Measurements from ENCODE around the gene WSCD1. TPM values are rescaled to one million over a fixed set of nuclear protein-coding genes. Genes with fewer than 3 reads are reported as not detected.

The WSCD1 gene
- total RNA-seq, 2 experiments from 2014 or later = 0.50 to 0.53 TPM

DNA sequence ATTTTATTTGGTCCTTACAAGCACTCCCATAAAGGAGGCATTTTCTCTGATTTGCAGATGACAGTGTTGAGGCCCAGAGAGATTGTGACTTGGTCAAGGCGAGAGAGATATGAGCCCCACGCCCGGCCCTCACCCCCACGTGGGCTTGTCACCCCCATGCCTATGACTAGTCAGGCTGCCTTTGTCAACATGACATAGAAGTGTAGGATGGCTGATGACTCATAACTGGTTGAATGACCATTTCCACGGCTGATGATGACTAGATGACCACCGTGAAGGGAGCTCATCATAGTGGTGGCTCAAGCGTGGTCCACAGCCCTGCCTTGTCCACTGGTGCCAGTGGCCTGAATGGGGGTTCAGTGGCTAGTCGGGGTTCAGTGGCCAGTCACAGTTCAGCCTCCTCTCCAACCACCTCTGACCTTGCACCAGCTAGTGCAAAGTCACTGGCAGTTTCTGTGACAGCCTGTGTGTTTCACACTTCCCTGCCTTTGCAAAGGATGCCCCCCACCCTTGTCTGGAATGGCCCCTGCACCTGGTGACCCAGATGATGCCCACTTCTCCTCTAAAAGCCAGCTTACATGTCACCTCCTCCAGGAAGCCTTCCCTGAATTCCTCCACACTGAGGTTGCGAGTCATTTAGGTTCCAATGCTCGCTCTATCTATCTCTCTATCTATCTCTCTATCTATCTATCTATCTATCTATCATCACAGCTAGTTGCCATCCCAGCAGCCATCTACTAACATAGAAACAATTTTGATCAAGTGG, 3.8 kb upstream of the WSCD1 start:
- intact Hi-C loops (cut with micrococcal nuclease) = loop anchor here (5.0 kb wide), 1 partner anchor 54 kb away; no protein-coding TSS in a partner anchor
- POLR2A ChIA-PET = no interaction called here

DNA sequence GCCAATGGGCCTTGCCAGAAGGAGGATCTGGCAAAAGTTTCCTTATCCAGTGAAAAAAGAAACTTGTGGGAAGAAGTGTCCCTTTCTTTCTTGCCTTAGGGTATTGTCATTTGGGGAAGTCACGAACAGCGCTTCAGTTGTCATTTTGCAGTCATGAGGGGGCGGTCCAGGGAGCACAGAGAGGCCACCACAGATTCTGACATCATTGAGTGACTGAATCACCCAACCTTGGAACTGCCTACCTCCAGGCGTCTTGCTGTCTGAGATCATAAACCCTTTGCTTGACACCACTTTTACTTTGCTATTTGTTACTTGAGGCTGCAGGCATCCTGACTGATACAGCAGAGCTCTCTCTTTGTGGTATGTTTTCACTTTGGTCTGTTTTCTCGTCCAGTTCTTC, 3.1 kb upstream of the WSCD1 start:
- Mint-ChIP-seq H3K36me3 (no peaks in the 10 kb centered on the region), H3K9me3 (no peaks in the 10 kb centered on the region), H3K4me1 (ENCODE audit: low read depth) (peaks cover 10% of the 10 kb centered on the region), H3K4me3 (no peak overlapping the region), H3K27me3 (peaks cover 48% of the 10 kb centered on the region), H3K27ac (no peak overlapping the region)
- ChIA-PET POLR2A (no interaction called here), CTCF (interaction anchor here (0.7 kb wide), 1 partner anchor 674 kb away, joined by 3 read pairs; no protein-coding TSS in a partner anchor)
- peak; percentile 12 for DNase-seq
- intact Hi-C loops (cut with micrococcal nuclease) = loop anchor here (5.0 kb wide), 1 partner anchor 55 kb away; no protein-coding TSS in a partner anchor

More for the DNA sequence above, 3.8 kb upstream of the WSCD1 start:
- Mint-ChIP-seq H3K36me3 (no peaks in the 10 kb centered on the region), H3K4me1 (ENCODE audit: low read depth) (peaks cover 10% of the 10 kb centered on the region), H3K9me3 (no peaks in the 10 kb centered on the region), H3K27me3 (peaks cover 46% of the 10 kb centered on the region), H3K27ac (no peak overlapping the region), H3K4me3 (no peak overlapping the region)
- DNase-seq = no peak
- CTCF ChIA-PET = interaction anchor here (0.7 kb wide), 1 partner anchor 675 kb away, joined by 3 read pairs; no protein-coding TSS in a partner anchor

- Mint-ChIP-seq H3K27ac (no peak overlapping the region), H3K27me3 (peaks cover 46% of the 10 kb centered on the region), H3K9me3 (no peaks in the 10 kb centered on the region), H3K4me3 (no peak overlapping the region), H3K4me1 (ENCODE audit: low read depth) (peaks cover 10% of the 10 kb centered on the region), H3K36me3 (no peaks in the 10 kb centered on the region)
- POLR2A ChIA-PET = no interaction called here
- CTCF ChIA-PET = interaction anchor here (0.6 kb wide), 1 partner anchor 345 kb away, joined by 3 read pairs; no protein-coding TSS in a partner anchor
- intact Hi-C loops (cut with micrococcal nuclease) = loop anchor here (10.0 kb wide), 1 partner anchor 486 kb away; the partner anchor contains the start of gene NLRP1
- DNase-seq = no peak
Observed at GRCh38 chr17:6070430-6070912, 292 bp downstream of the WSCD1 start.

DNA sequence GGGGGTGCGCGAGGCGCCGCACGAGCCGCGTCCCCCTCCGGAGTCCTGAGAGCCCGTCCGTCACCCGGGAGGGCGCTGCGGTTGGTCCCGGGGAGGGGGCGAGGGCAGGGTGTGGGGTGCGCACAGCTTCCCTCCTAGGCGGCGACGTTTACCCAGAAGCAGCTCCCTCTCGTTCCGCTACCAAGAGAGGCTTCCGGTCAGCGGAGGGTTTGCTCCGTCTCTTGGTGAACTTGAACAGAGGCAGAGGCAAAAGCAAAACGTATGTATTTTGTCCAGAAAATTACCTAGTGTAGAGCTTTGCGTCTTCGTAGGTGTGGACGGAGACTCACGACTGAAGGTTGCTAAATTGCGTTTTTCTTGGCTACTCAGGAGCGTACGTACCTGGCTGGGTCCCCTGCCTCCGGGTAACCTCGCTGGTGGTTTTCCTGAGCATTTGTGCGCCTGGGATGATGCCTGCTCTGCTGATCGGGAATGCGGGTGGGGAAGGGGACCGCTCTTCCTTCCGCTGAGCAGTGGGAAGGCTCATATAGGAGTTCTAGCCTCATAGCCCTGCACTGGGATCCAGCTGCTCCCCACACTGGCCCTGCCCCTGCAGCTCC, 833 bp downstream of the WSCD1 start:
- POLR2A ChIA-PET = no interaction called here
- CTCF ChIA-PET = interaction anchor here (0.6 kb wide), 1 partner anchor 344 kb away, joined by 3 read pairs; no protein-coding TSS in a partner anchor
- peak; percentile 13 for DNase-seq
- Mint-ChIP-seq H3K36me3 (no peaks in the 10 kb centered on the region), H3K4me3 (peak overlapping the region; percentile 8), H3K27me3 (peaks cover 43% of the 10 kb centered on the region), H3K9me3 (no peaks in the 10 kb centered on the region), H3K4me1 (ENCODE audit: low read depth) (peaks cover 10% of the 10 kb centered on the region), H3K27ac (no peak overlapping the region)
- intact Hi-C loops (cut with micrococcal nuclease) = loop anchor here (10.0 kb wide), 1 partner anchor 486 kb away; the partner anchor contains the start of gene NLRP1

DNA sequence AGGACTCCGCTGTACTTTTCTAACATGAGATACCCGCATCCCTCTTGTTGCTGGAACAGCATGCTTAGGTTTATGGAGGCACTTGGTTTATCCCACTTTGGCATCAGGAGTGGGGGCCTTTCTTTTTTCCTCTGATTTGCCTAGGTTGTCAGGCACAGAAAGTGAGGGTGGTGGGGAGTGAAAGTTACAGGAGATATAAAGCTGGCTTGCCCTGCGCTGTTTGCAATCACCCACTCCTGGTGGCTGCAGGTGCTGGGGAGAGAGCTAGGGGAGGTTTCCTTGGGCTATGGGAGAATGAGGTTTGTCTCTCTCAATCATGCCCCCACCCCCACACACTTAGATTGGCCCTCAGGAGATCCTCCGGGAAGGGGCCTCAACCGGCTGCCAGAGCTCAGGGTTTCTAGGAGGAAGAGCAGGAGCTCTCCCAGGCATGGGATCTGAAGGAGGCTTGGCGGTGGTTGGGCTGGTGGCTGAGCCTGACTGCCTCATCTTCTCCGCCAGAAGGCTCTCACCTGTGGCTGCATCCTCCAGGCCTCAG, 1.4 kb downstream of the WSCD1 start:
- Mint-ChIP-seq H3K4me3 (no peak overlapping the region), H3K4me1 (ENCODE audit: low read depth) (peaks cover 10% of the 10 kb centered on the region), H3K36me3 (no peaks in the 10 kb centered on the region), H3K9me3 (no peaks in the 10 kb centered on the region), H3K27me3 (peaks cover 39% of the 10 kb centered on the region), H3K27ac (no peak overlapping the region)
- no peak for DNase-seq
- CTCF ChIA-PET = interaction anchor here (0.7 to 1.0 kb wide), 2 partner anchors 9 to 350 kb away, joined by 3 to 5 read pairs; no protein-coding TSS in a partner anchor
- POLR2A ChIA-PET = no interaction called here
- intact Hi-C loops (cut with micrococcal nuclease) = loop anchor here (10.0 kb wide), 1 partner anchor 487 kb away; the partner anchor contains the start of gene NLRP1

DNA sequence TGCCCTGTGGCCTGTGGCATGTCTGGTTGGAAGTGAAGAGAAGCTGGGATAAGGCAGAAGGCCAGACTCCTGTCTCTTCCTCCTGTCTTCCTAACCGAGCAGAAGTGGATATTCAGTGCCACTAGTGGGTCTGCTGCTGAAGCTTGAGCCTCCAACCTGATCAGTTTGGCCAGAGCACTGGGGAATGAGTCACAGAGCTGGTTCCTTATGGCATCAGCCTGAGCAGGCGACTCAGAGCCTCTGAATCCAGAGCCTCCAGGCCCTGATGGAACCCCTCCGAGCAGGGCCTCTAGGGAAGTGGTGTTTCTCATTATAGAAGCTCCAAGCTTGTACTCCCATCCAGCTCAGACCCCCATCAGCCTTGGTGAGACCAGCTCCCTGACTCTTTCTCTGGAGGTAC, 2.0 kb downstream of the WSCD1 start:
- Mint-ChIP-seq H3K27me3 (peaks cover 34% of the 10 kb centered on the region), H3K4me3 (no peak overlapping the region), H3K4me1 (ENCODE audit: low read depth) (peaks cover 10% of the 10 kb centered on the region), H3K9me3 (no peaks in the 10 kb centered on the region), H3K36me3 (no peaks in the 10 kb centered on the region), H3K27ac (no peak overlapping the region)
- POLR2A ChIA-PET = no interaction called here
- DNase-seq = no peak
- CTCF ChIA-PET = interaction anchor here (0.7 to 1.0 kb wide), 2 partner anchors 9 to 350 kb away, joined by 3 to 5 read pairs; no protein-coding TSS in a partner anchor
- intact Hi-C loops (cut with micrococcal nuclease) = loop anchor here (10.0 kb wide), 1 partner anchor 487 kb away; the partner anchor contains the start of gene NLRP1

DNA sequence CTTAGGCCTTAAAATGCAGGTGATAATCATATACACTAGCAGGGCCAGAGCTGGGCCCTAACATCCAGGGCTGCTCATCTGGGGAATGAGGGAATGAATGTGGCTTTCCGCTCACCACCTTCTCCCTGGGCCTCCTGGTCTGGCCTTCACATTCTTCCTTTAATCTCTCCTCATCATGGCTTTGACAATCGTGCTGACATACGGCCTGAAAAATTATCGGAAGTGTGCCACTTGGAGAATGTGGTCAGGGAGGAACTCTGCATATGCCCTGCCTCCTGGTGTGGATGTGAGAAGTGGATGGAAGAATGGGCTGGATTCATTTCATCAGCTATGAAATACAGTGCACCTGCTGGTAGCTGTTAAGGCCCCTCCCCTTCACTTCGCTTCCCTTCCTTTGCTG, 2.4 kb downstream of the WSCD1 start:
- H3K4me1 Mint-ChIP-seq (ENCODE audit: low read depth) = peaks cover 10% of the 10 kb centered on the region
- H3K36me3 Mint-ChIP-seq = no peaks in the 10 kb centered on the region
- POLR2A ChIA-PET = no interaction called here
- no peak overlapping the region for H3K4me3 Mint-ChIP-seq
- H3K9me3 Mint-ChIP-seq = no peaks in the 10 kb centered on the region
- CTCF ChIA-PET = interaction anchor here (1.0 kb wide), 1 partner anchor 8 kb away, joined by 3 read pairs; no protein-coding TSS in a partner anchor
- peaks cover 29% of the 10 kb centered on the region for H3K27me3 Mint-ChIP-seq
- no peak for DNase-seq
- intact Hi-C loops (cut with micrococcal nuclease) = loop anchor here (10.0 kb wide), 1 partner anchor 488 kb away; the partner anchor contains the start of gene NLRP1
- H3K27ac Mint-ChIP-seq = no peak overlapping the region

DNA sequence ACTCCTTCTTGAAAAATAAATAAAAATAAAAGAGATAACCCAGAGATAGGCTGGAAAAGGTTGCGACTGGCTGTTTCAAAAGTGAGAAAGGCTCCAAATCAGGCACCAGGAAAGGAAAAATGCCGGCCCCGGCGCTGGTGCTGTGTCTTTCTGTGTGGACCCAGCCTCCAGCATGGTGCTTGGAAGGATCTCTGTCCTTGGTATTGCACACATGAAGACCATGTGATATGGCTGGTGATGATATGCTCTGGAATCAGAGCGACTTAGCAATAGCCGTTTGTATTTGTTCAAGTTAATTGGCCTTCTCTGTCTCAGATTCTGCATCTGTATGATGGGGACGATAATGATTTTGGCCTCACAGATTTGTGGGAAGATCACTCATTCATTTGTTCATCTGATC, 3.4 kb downstream of the WSCD1 start:
- no peaks in the 10 kb centered on the region for H3K9me3 Mint-ChIP-seq
- no peaks in the 10 kb centered on the region for H3K36me3 Mint-ChIP-seq
- CTCF ChIA-PET = no interaction called here
- intact Hi-C loops (cut with micrococcal nuclease) = loop anchor here (10.0 kb wide), 1 partner anchor 489 kb away; the partner anchor contains the start of gene NLRP1
- H3K27ac Mint-ChIP-seq = no peak overlapping the region
- POLR2A ChIA-PET = no interaction called here
- H3K4me1 Mint-ChIP-seq (ENCODE audit: low read depth) = peaks cover 10% of the 10 kb centered on the region
- H3K4me3 Mint-ChIP-seq = no peak overlapping the region
- peaks cover 29% of the 10 kb centered on the region for H3K27me3 Mint-ChIP-seq
- DNase-seq = no peak

- CTCF ChIA-PET = no interaction called here
- Mint-ChIP-seq H3K27ac (no peak overlapping the region), H3K9me3 (no peaks in the 10 kb centered on the region), H3K4me3 (no peak overlapping the region), H3K27me3 (peaks cover 15% of the 10 kb centered on the region), H3K4me1 (ENCODE audit: low read depth) (no peaks in the 10 kb centered on the region), H3K36me3 (no peaks in the 10 kb centered on the region)
- POLR2A ChIA-PET = no interaction called here
- intact Hi-C loops (cut with micrococcal nuclease) = loop anchor here (10.0 kb wide), 1 partner anchor 490 kb away; the partner anchor contains the start of gene NLRP1
- no peak for DNase-seq
Observed at GRCh38 chr17:6075050-6075449, 4.9 kb downstream of the WSCD1 start.

GRCh38 chr17:6075845-6076244, 5.7 kb downstream of the WSCD1 start:
- POLR2A ChIA-PET = no interaction called here
- CTCF ChIA-PET = no interaction called here
- H3K36me3 Mint-ChIP-seq = no peaks in the 10 kb centered on the region
- DNase-seq = no peak
- no peaks in the 10 kb centered on the region for H3K4me1 Mint-ChIP-seq (ENCODE audit: low read depth)
- peaks cover 15% of the 10 kb centered on the region for H3K27me3 Mint-ChIP-seq
- H3K27ac Mint-ChIP-seq = no peak overlapping the region
- no peaks in the 10 kb centered on the region for H3K9me3 Mint-ChIP-seq
- H3K4me3 Mint-ChIP-seq = no peak overlapping the region
- intact Hi-C loops (cut with micrococcal nuclease) = loop anchor here (10.0 kb wide), 1 partner anchor 491 kb away; the partner anchor contains the start of gene NLRP1

DNA sequence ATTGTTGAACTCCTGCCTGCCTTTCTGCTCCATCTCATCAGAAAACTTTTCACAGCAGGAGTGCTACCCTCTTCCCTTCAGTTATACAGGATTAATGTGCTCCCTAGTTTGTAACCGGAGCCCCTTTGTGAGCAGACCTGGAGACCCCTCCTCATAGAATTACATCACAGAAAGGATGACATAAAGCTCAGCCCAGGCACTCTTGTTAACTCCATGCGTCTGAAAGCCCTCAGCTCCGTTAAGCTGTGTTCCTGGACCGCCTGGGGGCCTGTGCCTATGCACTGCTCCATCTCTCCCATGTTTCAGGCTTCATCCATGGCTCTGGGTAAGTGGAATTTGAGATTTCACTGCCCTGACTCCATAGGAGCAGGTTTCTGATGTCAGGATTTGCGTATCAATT, 7.6 kb downstream of the WSCD1 start:
- Mint-ChIP-seq H3K9me3 (no peaks in the 10 kb centered on the region), H3K27ac (no peak overlapping the region), H3K27me3 (peaks cover 3% of the 10 kb centered on the region), H3K4me3 (no peak overlapping the region), H3K4me1 (ENCODE audit: low read depth) (no peaks in the 10 kb centered on the region), H3K36me3 (no peaks in the 10 kb centered on the region)
- intact Hi-C loops (cut with micrococcal nuclease) = loop anchor here (10.0 kb wide), 1 partner anchor 493 kb away; the partner anchor contains the start of gene NLRP1
- ChIA-PET CTCF (no interaction called here), POLR2A (no interaction called here)
- DNase-seq = no peak
